Panc1 (cell line): Measurements from ENCODE around the gene PPFIA4.

Source experiments
- POLR2AphosphoS5 ChIP-seq: IDR thresholded peaks from 2 replicates; pipeline ENCODE4 v1.6.1; 2012; ENCODE audit warnings: mild to moderate bottlenecking, low read depth, low read length, moderate library complexity
- SIN3A ChIP-seq: IDR thresholded peaks from 2 replicates; pipeline ENCODE4 v1.6.1; 2012; ENCODE audit warnings: low read depth, mild to moderate bottlenecking, low read length, moderate library complexity, borderline replicate concordance; ENCODE audit not compliant: insufficient read depth
- TCF7L2 ChIP-seq: IDR thresholded peaks from 2 replicates; pipeline ENCODE4 v1.6.1; 2011; ENCODE audit warnings: mild to moderate bottlenecking, low read depth, low read length, inconsistent platforms
- TF ChIP-seq, protein P1 (sequence below): fragments of 450-650 bp; IDR thresholded peaks from 2 replicates; pipeline ENCODE4 v1.5.1; 2017; ENCODE audit warnings: mild to moderate bottlenecking
- TF ChIP-seq, protein P2 (sequence below), 2 experiments: IDR thresholded peaks; 2 replicates each; pipeline ENCODE4 v1.6.1; 2011 to 2012; ENCODE audit warnings: low read depth in 2 of 2, control low read depth in 1 of 2, low read length in 1 of 2, mild to moderate bottlenecking in 1 of 2, moderate library complexity in 1 of 2; ENCODE audit not compliant: insufficient read depth in 1 of 2

DNA sequence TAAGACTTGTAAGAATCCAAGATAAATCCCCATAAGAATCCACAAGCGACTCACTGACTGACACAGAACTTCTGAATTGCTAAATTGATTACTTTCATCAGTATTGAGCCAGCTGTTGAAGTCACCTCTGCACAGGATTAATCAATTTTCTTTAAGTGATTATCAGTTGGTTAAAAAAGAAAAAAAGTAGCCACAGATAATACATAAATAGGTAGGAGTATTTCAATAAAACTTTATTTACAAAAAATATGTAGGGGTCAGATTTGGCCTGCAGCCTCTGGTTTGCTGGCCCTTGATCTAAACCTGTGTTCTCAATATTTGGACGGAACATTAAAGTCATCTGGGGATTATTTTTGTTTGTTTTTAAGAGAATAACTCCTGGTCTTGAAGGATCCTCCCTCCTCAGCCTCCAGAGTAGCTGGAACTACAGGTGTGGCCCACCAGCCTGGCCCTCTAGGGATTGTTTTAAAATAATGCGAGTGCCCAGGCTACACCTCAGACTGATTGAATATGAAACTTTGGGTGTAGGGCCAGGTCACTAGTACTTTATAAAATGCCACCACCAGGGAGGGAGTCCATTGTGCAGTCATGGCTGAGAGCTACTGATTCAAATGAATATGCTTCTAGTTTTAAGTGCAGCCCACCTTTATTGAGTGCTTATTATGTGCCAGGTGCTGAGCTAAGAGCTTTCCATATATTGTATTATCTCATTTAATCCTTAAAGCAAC is 25.9 kb upstream of the PPFIA4 start:
- TF ChIP-seq, protein P1, sequence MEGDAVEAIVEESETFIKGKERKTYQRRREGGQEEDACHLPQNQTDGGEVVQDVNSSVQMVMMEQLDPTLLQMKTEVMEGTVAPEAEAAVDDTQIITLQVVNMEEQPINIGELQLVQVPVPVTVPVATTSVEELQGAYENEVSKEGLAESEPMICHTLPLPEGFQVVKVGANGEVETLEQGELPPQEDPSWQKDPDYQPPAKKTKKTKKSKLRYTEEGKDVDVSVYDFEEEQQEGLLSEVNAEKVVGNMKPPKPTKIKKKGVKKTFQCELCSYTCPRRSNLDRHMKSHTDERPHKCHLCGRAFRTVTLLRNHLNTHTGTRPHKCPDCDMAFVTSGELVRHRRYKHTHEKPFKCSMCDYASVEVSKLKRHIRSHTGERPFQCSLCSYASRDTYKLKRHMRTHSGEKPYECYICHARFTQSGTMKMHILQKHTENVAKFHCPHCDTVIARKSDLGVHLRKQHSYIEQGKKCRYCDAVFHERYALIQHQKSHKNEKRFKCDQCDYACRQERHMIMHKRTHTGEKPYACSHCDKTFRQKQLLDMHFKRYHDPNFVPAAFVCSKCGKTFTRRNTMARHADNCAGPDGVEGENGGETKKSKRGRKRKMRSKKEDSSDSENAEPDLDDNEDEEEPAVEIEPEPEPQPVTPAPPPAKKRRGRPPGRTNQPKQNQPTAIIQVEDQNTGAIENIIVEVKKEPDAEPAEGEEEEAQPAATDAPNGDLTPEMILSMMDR, result no peak
- TF ChIP-seq, protein P2, sequence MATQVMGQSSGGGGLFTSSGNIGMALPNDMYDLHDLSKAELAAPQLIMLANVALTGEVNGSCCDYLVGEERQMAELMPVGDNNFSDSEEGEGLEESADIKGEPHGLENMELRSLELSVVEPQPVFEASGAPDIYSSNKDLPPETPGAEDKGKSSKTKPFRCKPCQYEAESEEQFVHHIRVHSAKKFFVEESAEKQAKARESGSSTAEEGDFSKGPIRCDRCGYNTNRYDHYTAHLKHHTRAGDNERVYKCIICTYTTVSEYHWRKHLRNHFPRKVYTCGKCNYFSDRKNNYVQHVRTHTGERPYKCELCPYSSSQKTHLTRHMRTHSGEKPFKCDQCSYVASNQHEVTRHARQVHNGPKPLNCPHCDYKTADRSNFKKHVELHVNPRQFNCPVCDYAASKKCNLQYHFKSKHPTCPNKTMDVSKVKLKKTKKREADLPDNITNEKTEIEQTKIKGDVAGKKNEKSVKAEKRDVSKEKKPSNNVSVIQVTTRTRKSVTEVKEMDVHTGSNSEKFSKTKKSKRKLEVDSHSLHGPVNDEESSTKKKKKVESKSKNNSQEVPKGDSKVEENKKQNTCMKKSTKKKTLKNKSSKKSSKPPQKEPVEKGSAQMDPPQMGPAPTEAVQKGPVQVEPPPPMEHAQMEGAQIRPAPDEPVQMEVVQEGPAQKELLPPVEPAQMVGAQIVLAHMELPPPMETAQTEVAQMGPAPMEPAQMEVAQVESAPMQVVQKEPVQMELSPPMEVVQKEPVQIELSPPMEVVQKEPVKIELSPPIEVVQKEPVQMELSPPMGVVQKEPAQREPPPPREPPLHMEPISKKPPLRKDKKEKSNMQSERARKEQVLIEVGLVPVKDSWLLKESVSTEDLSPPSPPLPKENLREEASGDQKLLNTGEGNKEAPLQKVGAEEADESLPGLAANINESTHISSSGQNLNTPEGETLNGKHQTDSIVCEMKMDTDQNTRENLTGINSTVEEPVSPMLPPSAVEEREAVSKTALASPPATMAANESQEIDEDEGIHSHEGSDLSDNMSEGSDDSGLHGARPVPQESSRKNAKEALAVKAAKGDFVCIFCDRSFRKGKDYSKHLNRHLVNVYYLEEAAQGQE (IDR thresholded peaks at IDR 0.05; ENCODE audit: insufficient read depth in 1 of 2, low read depth in 2 of 2, low read length in 1 of 2), result no peak
- no peak for TF ChIP-seq POLR2AphosphoS5
- no peak for TF ChIP-seq SIN3A
- no peak for TF ChIP-seq TCF7L2
